Adipocyte (in vitro differentiated cells): ENCODE measurements around the gene PVR.

Source experiments
- DNase-seq: peaks from one replicate; pipeline ENCODE4 v3.0.0-alpha.2; 2015; ENCODE audit warnings: low read depth
- H3K27me3 ChIP-seq: replicated peaks from 2 replicates; pipeline ENCODE4 v1.7.0; 2013; ENCODE audit warnings: mild to moderate bottlenecking, low read length, moderate library complexity; ENCODE audit not compliant: control insufficient read depth, insufficient read depth
- H3K36me3 ChIP-seq: 2 replicates; pipeline ENCODE4 v1.7.0; 2013; ENCODE audit warnings: low read length, mild to moderate bottlenecking, moderate library complexity; ENCODE audit not compliant: control insufficient read depth, insufficient read depth, severe bottlenecking
- H3K4me1 ChIP-seq: 2 replicates; pipeline ENCODE4 v1.7.0; 2013; ENCODE audit warnings: mild to moderate bottlenecking, low read length, moderate library complexity; ENCODE audit not compliant: control insufficient read depth, insufficient read depth
- H3K4me3 ChIP-seq: 2 replicates; pipeline ENCODE4 v1.7.0; 2013; ENCODE audit warnings: mild to moderate bottlenecking, low read length, moderate library complexity
- H3K9ac ChIP-seq: 2 replicates; pipeline ENCODE4 v1.7.0; 2013; ENCODE audit warnings: mild to moderate bottlenecking, low read length, moderate library complexity
- H3K9me3 ChIP-seq: 2 replicates; pipeline ENCODE4 v1.7.0; 2013; ENCODE audit warnings: mild to moderate bottlenecking, low read length, moderate library complexity; ENCODE audit not compliant: control insufficient read depth

The PVR gene

GRCh38 chr19:44648631-44649251, 5.0 kb downstream of the PVR start:
- Histone ChIP-seq H3K9me3 (no peaks in the 10 kb centered on the region), H3K4me3 (no peak overlapping the region), H3K9ac (no peak overlapping the region), H3K36me3 (peaks cover 46% of the 10 kb centered on the region), H3K4me1 (peaks cover 18% of the 10 kb centered on the region), H3K27me3 (no peaks in the 10 kb centered on the region)
- DNase-seq, result peak; percentile 88

DNA sequence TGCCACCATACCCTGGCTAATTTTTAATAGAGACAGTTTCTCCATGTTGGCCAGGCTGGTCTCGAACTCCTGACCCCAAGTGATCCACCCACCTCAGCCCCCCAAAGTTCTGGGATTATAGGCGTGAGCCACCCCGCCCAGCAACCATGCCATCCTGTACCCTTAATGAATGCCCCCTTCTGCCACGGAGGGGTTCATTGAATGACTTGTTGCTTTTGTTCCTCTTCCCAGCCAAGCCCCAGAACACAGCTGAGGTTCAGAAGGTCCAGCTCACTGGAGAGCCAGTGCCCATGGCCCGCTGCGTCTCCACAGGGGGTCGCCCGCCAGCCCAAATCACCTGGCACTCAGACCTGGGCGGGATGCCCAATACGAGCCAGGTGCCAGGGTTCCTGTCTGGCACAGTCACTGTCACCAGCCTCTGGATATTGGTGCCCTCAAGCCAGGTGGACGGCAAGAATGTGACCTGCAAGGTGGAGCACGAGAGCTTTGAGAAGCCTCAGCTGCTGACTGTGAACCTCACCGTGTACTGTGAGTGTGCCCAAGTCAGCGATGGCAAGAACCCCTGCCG, 6.0 kb downstream of the PVR start:
- H3K27me3 ChIP-seq, result no peaks in the 10 kb centered on the region
- H3K9ac ChIP-seq, result no peak overlapping the region
- H3K9me3 ChIP-seq, result no peaks in the 10 kb centered on the region
- H3K4me3 ChIP-seq, result no peak overlapping the region
- DNase-seq, result no peak
- H3K36me3 ChIP-seq, result peaks cover 49% of the 10 kb centered on the region
- H3K4me1 ChIP-seq, result peaks cover 15% of the 10 kb centered on the region

DNA sequence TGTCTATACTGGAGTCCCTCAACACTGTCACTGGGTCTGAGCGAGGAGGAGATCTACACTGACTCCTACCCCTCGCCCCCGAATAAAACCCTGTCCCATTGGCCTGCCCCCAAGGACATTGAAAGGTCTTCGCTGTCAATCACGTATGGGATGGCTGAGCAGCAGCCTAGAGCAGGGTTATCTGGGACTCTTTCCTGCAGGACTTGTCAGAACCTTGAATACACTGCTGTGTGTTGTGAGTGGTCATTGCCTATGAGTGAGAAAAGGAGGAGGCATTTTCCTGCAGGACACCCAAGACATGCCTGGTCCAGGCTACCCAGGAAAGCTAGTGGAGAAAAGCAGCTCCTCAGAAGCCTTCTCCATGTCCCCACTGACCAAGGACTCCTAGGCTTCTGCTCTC, 9.6 kb downstream of the PVR start:
- H3K4me3 ChIP-seq, result no peak overlapping the region
- no peaks in the 10 kb centered on the region for H3K27me3 ChIP-seq
- no peaks in the 10 kb centered on the region for H3K9me3 ChIP-seq
- H3K9ac ChIP-seq, result no peak overlapping the region
- peaks cover 74% of the 10 kb centered on the region for H3K36me3 ChIP-seq
- DNase-seq, result no peak
- H3K4me1 ChIP-seq, result peaks cover 10% of the 10 kb centered on the region

GRCh38 chr19:44653977-44654774, 10.5 kb downstream of the PVR start:
- DNase-seq, result peak; percentile 35
- Histone ChIP-seq H3K9ac (no peak overlapping the region), H3K27me3 (no peaks in the 10 kb centered on the region), H3K36me3 (peaks cover 79% of the 10 kb centered on the region), H3K4me3 (no peak overlapping the region), H3K9me3 (no peaks in the 10 kb centered on the region), H3K4me1 (peaks cover 3% of the 10 kb centered on the region)

GRCh38 chr19:44657211-44657921, 13.7 kb downstream of the PVR start:
- peak; percentile 86 for DNase-seq
- H3K36me3 ChIP-seq, result peaks cover 73% of the 10 kb centered on the region
- H3K4me3 ChIP-seq, result no peak overlapping the region
- no peaks in the 10 kb centered on the region for H3K9me3 ChIP-seq
- no peak overlapping the region for H3K9ac ChIP-seq
- peaks cover 3% of the 10 kb centered on the region for H3K4me1 ChIP-seq
- H3K27me3 ChIP-seq, result no peaks in the 10 kb centered on the region

- Histone ChIP-seq H3K4me1 (peaks cover 6% of the 10 kb centered on the region), H3K27me3 (no peaks in the 10 kb centered on the region), H3K36me3 (peaks cover 69% of the 10 kb centered on the region), H3K9me3 (no peaks in the 10 kb centered on the region), H3K4me3 (no peak overlapping the region), H3K9ac (no peak overlapping the region)
- no peak for DNase-seq
Measured at GRCh38 chr19:44658069-44658733, 14.5 kb downstream of the PVR start.

DNA sequence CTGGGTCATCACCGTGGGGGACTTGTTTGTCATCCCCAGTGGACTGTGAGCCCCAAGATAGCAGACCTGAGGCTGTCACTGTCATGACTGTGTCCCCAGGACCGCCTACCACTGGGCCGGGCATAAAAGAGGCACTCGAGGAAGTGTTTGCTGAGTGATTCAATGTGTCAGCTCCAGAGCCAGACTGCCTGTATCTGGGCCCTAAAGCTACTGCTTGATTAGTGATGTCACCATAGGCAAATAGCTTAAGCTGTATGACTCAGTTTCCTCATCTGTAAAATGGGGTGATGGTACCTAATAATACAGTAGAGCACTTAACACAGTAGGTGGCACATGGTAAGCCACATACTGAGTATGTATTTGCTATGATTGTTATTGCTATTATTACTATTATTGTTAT, 16.4 kb downstream of the PVR start:
- peaks cover 7% of the 10 kb centered on the region for H3K4me1 ChIP-seq
- H3K9me3 ChIP-seq, result no peaks in the 10 kb centered on the region
- no peak overlapping the region for H3K4me3 ChIP-seq
- H3K27me3 ChIP-seq, result no peaks in the 10 kb centered on the region
- H3K36me3 ChIP-seq, result peaks cover 62% of the 10 kb centered on the region
- no peak for DNase-seq
- H3K9ac ChIP-seq, result no peak overlapping the region

GRCh38 chr19:44661205-44661604, 17.5 kb downstream of the PVR start:
- Histone ChIP-seq H3K36me3 (peaks cover 51% of the 10 kb centered on the region), H3K4me3 (no peak overlapping the region), H3K4me1 (peaks cover 7% of the 10 kb centered on the region), H3K9ac (no peak overlapping the region), H3K27me3 (no peaks in the 10 kb centered on the region), H3K9me3 (no peaks in the 10 kb centered on the region)
- no peak for DNase-seq

DNA sequence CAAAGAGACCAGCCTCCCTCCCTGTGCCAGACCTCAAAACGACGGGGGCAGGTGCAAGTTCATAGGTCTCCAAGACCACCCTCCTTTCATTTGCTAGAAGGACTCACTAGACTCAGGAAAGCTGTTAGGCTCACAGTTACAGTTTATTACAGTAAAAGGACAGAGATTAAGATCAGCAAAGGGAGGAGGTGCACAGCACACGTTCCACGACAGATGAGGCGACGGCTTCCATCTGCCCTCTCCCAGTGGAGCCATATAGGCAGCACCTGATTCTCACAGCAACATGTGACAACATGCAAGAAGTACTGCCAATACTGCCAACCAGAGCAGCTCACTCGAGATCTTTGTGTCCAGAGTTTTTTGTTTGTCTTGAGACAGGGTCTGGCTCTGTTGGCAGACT, 18.2 kb downstream of the PVR start:
- no peaks in the 10 kb centered on the region for H3K9me3 ChIP-seq
- H3K4me3 ChIP-seq, result no peak overlapping the region
- peaks cover 6% of the 10 kb centered on the region for H3K4me1 ChIP-seq
- no peak overlapping the region for H3K9ac ChIP-seq
- H3K36me3 ChIP-seq, result peaks cover 48% of the 10 kb centered on the region
- DNase-seq, result no peak
- H3K27me3 ChIP-seq, result no peaks in the 10 kb centered on the region

DNA sequence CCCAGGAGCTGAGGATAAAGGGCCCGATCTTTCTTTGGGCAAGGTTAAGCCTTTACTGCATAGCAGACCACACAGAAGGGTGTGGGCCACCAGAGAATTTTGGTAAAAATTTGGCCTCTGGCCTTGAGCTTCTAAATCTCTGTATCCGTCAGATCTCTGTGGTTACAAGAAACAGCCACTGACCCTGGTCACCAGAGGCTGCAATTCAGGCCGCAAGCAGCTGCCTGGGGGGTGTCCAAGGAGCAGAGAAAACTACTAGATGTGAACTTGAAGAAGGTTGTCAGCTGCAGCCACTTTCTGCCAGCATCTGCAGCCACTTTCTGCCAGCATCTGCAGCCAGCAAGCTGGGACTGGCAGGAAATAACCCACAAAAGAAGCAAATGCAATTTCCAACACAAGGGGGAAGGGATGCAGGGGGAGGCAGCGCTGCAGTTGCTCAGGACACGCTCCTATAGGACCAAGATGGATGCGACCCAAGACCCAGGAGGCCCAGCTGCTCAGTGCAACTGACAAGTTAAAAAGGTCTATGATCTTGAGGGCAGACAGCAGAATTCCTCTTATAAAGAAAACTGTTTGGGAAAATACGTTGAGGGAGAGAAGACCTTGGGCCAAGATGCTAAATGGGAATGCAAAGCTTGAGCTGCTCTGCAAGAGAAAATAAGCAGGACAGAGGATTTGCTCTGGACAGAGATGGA, 19.1 kb downstream of the PVR start:
- Histone ChIP-seq H3K36me3 (peaks cover 45% of the 10 kb centered on the region), H3K4me1 (peaks cover 4% of the 10 kb centered on the region), H3K9ac (no peak overlapping the region), H3K4me3 (no peak overlapping the region), H3K27me3 (no peaks in the 10 kb centered on the region), H3K9me3 (no peaks in the 10 kb centered on the region)
- peak; percentile 46 for DNase-seq
